ENCODE data around the gene MRLN.
"Not testable (repeated sequence)": the region's sequence is repeated elsewhere in the genome, so short reads cannot be mapped to it uniquely, and the experiment has no call there.

Gene MRLN

GRCh38 chr10:59753267-59753666 lies at the start of gene MRLN:
Gene MRLN (minus strand): TSS chr10:59753455.
- DNase-seq (ENCODE audit: low spot score) = no peak

DNA sequence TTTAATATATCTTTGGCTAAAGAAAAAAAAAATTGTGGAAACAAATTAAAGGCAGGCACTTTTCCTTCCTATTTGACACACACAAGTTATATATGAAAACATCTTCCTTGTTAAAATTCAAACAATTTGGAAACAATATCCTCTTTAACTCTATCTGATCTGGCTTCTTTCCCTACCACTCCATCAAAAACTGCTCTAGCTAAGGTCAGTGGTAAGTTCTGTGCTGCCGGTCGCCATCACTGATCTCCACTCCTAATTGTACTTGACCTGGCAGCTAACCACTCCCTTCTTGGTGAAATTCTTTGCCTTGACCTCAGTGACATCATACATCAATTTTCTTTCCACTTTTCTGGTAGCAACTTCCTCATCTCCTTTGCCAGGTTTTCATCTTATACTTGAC lies 47.9 kb upstream of the MRLN start:
- no peak for DNase-seq (ENCODE audit: low spot score)

- DNase-seq (ENCODE audit: low spot score) = no peak
Measured at GRCh38 chr10:59799421-59799820, 46.2 kb upstream of the MRLN start.

DNA sequence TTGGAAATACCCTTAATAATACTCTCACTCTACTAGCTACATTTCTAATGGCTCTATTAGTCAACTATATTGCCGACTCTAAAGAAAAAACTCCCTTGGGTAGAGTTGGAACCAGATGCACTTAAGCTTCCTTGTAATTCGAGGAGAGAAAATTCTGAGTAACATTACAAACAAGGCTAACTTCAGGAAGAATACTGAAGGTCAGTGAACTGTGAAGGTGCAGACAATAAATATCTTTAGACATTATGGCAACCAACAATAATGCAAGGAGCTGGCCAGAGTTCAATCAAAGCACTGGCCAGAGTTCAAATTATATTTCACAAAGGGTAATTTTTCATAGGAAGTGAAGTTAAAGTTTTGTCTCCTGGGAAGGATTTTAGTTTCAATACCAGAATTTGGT lies 40.7 kb upstream of the MRLN start:
- DNase-seq (ENCODE audit: low spot score) = no peak

DNA sequence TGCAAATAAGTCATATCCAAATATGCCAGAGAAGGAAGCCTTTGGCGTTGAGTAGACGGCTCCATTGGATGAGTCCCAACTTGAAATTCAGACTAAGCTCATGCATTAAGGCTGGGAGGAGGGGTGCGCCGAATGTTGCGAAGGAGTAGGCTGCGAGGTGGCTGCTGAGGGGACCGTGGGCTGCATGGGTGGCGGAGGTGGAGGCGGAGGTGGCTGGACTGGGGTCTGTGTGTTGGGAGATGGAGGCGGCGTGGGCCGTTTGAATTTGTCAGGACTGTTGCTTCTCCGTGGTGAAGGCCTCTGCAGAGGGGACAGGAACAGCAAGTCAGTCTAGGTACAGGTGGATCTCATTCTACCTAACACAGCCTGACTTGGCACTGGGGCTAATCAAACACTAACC lies 39.6 kb upstream of the MRLN start:
- no peak for DNase-seq (ENCODE audit: low spot score)

GRCh38 chr10:59791601-59792000 lies 38.3 kb upstream of the MRLN start:
- no peak for DNase-seq (ENCODE audit: low spot score)

GRCh38 chr10:59790080-59790479 lies 36.8 kb upstream of the MRLN start:
- not testable (repeated sequence) for DNase-seq (ENCODE audit: low spot score)

DNA sequence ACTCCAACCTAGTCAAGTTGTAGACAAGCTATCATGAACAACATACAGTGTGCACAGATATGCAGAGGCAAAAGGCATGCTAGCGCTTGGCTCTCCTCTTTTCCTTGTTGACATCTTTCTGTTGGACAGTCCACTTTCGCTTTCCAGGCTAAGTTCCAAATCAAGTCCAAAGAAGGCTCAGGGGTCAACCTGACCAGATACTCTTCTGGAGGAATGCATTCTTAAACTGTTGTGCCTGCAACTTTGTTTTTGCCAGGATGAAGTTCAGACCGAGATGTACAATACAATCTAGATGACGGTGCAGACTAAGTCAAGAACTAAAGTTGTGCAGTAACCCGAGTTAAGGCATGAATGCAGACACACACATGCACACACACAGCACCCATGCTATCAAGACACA lies 35.7 kb upstream of the MRLN start:
- DNase-seq (ENCODE audit: low spot score) = not testable (repeated sequence)

DNA sequence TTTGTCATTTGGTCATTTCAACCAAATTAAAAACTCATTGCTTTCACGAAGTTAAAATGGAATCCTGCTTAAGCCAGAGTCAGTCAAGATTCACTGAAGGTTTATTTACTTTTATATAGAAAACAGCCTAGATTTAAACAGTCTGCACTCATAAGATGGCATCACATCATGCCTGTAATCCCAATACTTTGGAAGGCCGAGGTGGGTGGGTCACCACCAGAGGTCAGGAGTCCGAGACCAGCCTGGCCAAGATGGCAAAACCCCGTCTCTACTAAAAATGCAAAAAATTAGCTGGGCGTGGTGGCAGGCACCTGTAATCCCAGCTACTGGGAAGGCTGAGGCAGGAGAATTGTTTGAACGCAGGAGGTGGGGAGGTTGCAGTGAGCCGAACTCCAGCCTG lies 33.8 kb upstream of the MRLN start:
- not testable (repeated sequence) for DNase-seq (ENCODE audit: low spot score)

DNA sequence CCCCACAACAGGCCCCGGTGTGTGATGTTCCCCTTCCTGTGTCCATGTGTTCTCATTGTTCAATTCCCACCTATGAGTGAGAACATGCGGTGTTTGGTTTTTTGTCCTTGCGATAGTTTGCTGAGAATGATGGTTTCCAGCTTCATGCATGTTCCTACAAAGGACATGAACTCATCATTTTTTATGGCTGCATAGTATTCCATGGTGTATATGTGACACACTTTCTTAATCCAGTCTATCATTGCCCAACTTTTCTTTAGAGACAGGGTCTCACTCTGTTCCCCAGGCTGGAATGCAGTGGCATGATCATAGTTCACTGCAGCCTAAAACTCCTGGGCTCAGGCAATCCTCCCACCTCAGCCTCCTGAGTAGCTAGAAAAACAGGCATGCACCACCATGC lies 32.2 kb upstream of the MRLN start:
- DNase-seq (ENCODE audit: low spot score) = not testable (repeated sequence)

GRCh38 chr10:59781511-59781910 lies 28.3 kb upstream of the MRLN start:
- no peak for DNase-seq (ENCODE audit: low spot score)

GRCh38 chr10:59779756-59780533 lies 26.7 kb upstream of the MRLN start:
- DNase-seq (ENCODE audit: low spot score) = no peak

DNA sequence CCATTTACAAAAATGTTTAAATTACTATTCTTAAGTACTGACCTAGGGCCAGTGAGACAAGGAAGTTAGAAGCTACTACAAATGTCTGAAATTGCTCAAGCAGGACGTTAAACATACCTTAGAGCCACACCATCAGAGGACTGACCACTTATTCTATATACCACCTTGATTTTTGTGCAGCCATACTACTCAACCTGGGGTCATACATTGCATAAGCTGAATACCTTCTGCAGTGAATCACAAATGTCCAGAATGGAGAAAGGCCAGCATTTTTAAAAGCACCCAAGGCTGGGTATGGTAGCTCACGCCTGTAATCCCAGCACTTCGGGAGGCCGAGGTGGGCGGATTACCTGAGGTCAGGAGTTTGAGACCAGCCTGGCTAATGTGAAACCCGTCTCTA lies 21.2 kb upstream of the MRLN start:
- no peak for DNase-seq (ENCODE audit: low spot score)

DNA sequence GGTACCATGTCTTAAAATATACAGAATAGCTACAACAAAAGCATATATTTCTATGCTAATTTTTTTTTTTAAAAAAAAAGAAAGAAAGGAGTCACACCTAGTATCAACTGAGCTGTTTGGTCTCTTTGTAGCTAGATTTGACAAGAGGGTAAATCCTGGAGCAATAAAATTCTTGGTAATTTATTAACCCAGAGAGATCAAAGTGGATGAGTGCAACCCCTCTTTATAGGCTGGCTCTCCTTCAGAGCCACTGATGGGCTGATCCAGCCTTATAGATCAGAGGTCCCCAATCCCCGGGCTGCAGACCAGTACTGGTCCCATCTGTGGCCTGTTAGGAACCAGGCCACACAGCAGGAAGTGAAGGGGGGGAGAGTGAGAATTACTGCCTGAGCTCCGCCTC lies 19.8 kb upstream of the MRLN start:
- DNase-seq (ENCODE audit: low spot score) = no peak

GRCh38 chr10:59771162-59771807 lies 18.0 kb upstream of the MRLN start:
- DNase-seq (ENCODE audit: low spot score) = no peak

- DNase-seq (ENCODE audit: low spot score) = no peak
Measured at GRCh38 chr10:59770689-59771088, 17.4 kb upstream of the MRLN start.

DNA sequence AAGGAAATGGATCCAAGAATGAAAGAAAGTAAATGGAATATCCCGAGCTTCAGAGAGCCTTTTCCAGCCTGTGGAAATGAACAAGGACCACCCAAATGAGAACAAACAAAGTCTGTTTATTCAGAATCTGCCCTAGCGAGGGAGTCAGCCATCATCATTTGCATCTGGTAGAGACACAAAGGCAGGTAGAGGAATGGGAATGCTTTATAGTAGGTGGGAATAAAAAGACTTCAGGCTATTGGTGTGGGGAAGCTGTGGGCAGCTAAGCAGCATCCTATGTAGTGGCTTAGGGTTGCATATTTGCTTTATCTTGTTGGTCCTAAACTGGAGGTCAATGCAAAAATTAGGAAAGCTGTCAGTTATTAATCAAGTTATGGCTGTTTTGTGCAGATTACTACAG lies 9.2 kb upstream of the MRLN start:
- no peak for DNase-seq (ENCODE audit: low spot score)

GRCh38 chr10:59757966-59758365 lies 4.7 kb upstream of the MRLN start:
- DNase-seq (ENCODE audit: low spot score) = no peak

- no peak for DNase-seq (ENCODE audit: low spot score)
Measured at GRCh38 chr10:59754951-59755350, 1.7 kb upstream of the MRLN start.

GRCh38 chr10:59752278-59752940 lies 846 bp downstream of the MRLN start:
- no peak for DNase-seq (ENCODE audit: low spot score)

DNA sequence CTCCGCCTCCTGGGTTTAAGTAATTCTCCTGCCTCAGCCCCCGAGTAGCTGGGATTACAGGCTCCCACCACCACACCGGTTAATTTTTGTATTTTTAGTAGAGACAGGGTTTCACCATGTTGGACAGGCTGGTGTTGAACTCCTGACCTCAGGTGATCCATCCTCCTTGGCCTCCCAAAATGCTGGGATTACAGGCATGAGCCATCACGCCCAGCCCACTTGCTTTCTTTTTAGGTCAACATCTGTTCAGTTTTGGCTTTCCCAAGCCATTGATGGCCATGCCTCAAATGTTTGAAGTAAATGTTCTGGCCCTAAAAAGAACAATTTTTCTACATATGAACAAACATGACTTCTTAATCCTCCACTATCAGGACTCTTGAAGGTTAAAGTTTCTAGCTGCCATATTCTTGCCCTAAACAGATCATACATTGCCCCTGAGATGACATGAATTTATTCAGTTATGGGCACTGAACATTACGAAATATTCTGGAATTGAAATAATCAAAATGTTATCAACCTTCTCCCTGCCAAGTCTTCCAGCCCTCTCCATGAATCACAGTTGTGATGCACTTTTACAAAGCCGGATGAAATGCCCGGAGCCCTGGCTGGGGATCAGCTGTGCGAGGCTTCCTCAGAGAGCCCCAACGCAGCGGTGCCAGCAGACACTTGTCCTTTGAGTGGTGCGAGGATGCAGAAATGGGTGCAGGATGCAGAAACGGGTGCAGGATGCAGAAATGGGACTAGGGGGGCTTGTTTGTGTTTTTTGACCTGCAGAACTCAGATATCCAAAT lies 2.9 kb downstream of the MRLN start:
- DNase-seq (ENCODE audit: low spot score) = no peak

- no peak for DNase-seq (ENCODE audit: low spot score)
Measured at GRCh38 chr10:59748834-59749233, 4.4 kb downstream of the MRLN start.
